Right lobe of liver (tissue), 6 donors: ENCODE results near the gene PCNX2. TPM values are rescaled to one million over a fixed set of nuclear protein-coding genes. Genes with fewer than 3 reads are reported as not detected.

Experiments used
- ATAC-seq, 4 donors: fragments of 200-7000 bp; cut with Tn5 transposase; one replicate each; pipeline ENCODE4 v1.9.1; 2020; ENCODE audit warnings: mild to moderate bottlenecking in 4 of 4, moderate library complexity in 4 of 4
- DNase-seq, 3 donors: peaks; one replicate each; pipeline ENCODE4 v3.0.0-alpha.2; 2020
- H3K27ac ChIP-seq, 3 donors: fragments of 200-600 bp; one replicate each; pipeline ENCODE4 v1.8.0; 2022
- H3K27me3 ChIP-seq, 2 donors: fragments of 200-600 bp; one replicate each; pipeline ENCODE4 v1.8.0; 2022
- H3K36me3 ChIP-seq, 4 donors: fragments of 200-600 bp; sonication (generic) in 1 of 4; one replicate each; pipeline versions ENCODE4 v1.5.1 to v1.8.0; 2017 to 2022; ENCODE audit warnings: control low read depth in 1 of 4
- H3K4me1 ChIP-seq, 4 donors: fragments of 200-600 bp; sonication (generic) in 1 of 4; one replicate each; pipeline versions ENCODE4 v1.5.1 to v1.8.0; 2017 to 2022; ENCODE audit warnings: control low read depth in 1 of 4
- H3K4me3 ChIP-seq, 3 donors: fragments of 200-600 bp; one replicate each; pipeline ENCODE4 v1.8.0; 2022
- H3K9me3 ChIP-seq, 4 donors: fragments of 200-600 bp; sonication (generic) in 1 of 4; one replicate each; pipeline versions ENCODE4 v1.5.1 to v1.8.0; 2017 to 2022; ENCODE audit warnings: control low read depth in 1 of 4
- POLR2A ChIP-seq: fragments of 450-650 bp; IDR thresholded peaks from one replicate; pipeline ENCODE4 v1.6.1; 2017; ENCODE audit warnings: antibody characterized with exemption, mild to moderate bottlenecking
- WGBS: methylation state at CpG from one replicate; pipeline ENCODE4 v1.1.6; 2018; ENCODE audit warnings: low coverage, low lambda C conversion rate; ENCODE audit not compliant: insufficient coverage; ENCODE audit errors: missing lambda C conversion rate; 5-methylcytosine and 5-hydroxymethylcytosine counted together
- intact Hi-C, 2 donors: fragments of 100-400 bp; cut with DNase I; formaldehyde crosslinking; loops; one replicate each; pipeline versions ENCODE4 v1.11.2 to v1.14.1; 2022
- total RNA-seq, 6 experiments: library from RNA; depleted of rRNA in 2 of 6; stranded (reverse); fragments of >200 nt in 2 of 6; fragmentation: NEBNext Ultra II Directional in 3 of 6; extraction: Animal tissue kit (Norgen Biotek cat#: 25700) in 3 of 6; gene quantifications; one replicate each; pipeline versions ENCODE4 v1.1.0 to v1.2.4, GENCODE V29; 2016 to 2023
- TF ChIP-seq, protein P1 (sequence below), 4 donors: fragments of 200-600 bp in 3 of 4; fragments of 450-650 bp in 1 of 4; IDR thresholded peaks; one replicate each; pipeline versions ENCODE4 v1.5.1 to v1.8.0; 2016 to 2022; ENCODE audit warnings: antibody characterized with exemption in 4 of 4, mild to moderate bottlenecking in 2 of 4
- donor health status: DM: no; HTN: yes; CAD: no.
- donor health status: DM: no; HTN: no; CAD: no.
- donor health status: DM: no; HTN: no; CAD: no.
- donor health status: DM: no; HTN: yes; CAD: no.
- donor health status: DM: no; HTN: yes; CAD: no.

Gene PCNX2
- total RNA-seq, 6 experiments from 2014 or later = 0.35 to 3.4 (median 0.82) TPM

DNA sequence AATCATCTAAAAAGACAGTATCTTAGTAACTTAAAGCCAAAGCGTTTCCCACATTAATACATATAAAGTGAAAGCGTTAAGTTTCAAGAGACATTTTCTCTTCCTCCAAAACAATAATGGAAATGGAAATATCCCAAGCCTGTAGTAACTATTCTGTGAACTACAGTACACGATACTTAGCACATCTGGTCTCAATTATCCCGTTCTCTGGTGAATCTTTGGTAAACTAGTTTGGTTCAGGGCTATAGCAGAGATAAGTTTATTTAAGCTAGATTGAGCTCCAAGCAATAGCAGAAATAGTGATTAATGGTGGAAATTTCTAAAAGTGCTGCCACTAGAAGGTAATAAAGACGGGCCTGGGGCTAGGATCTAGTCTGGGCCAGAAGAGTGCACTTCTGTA lies 55.2 kb downstream of the PCNX2 start:
- ATAC-seq (no peak), DNase-seq (no peak)
- Histone ChIP-seq H3K9me3 (no peaks in the 10 kb centered on the region), H3K4me1 (peaks cover 0 to 20% (median 0%) of the 10 kb centered on the region in 4 donors), H3K27me3 (no peaks in the 10 kb centered on the region), H3K27ac (no peak overlapping the region), H3K36me3 (no peaks in the 10 kb centered on the region), H3K4me3 (no peak overlapping the region)
- WGBS = 73% methylated on average over 5 of the region's 5 CpGs
- intact Hi-C loops = no loop called here
- no peak for TF ChIP-seq POLR2A
- TF ChIP-seq, protein P1, sequence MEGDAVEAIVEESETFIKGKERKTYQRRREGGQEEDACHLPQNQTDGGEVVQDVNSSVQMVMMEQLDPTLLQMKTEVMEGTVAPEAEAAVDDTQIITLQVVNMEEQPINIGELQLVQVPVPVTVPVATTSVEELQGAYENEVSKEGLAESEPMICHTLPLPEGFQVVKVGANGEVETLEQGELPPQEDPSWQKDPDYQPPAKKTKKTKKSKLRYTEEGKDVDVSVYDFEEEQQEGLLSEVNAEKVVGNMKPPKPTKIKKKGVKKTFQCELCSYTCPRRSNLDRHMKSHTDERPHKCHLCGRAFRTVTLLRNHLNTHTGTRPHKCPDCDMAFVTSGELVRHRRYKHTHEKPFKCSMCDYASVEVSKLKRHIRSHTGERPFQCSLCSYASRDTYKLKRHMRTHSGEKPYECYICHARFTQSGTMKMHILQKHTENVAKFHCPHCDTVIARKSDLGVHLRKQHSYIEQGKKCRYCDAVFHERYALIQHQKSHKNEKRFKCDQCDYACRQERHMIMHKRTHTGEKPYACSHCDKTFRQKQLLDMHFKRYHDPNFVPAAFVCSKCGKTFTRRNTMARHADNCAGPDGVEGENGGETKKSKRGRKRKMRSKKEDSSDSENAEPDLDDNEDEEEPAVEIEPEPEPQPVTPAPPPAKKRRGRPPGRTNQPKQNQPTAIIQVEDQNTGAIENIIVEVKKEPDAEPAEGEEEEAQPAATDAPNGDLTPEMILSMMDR (IDR thresholded peaks at IDR 0.05) = no peak

DNA sequence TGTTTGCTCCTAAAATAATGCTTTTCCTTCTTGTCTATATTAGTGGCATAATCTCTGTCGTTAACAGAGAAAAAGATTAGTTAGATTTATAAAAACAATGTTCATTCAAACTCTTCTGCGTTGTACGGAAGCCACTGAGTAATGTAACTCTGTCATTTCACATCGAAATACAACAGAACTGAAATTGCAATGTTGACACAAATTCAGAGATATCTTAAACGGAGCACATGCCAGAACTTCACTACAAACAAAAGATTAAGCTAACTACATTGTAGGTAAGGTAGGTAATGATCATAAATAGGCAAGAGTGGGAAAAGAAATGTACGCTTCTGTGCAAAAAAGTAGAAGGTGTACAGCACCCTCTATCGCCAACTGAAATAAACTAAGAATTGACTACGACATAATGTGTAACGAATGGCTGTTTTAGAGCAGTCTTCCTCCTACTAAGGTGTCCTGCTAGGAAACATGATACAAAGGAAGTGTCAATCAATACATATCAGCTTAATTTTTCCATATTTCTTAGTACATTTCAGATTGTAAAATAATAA lies 56.6 kb downstream of the PCNX2 start:
- intact Hi-C loops = no loop called here
- no peak for DNase-seq
- 74% methylated on average over 9 of the region's 9 CpGs for WGBS

DNA sequence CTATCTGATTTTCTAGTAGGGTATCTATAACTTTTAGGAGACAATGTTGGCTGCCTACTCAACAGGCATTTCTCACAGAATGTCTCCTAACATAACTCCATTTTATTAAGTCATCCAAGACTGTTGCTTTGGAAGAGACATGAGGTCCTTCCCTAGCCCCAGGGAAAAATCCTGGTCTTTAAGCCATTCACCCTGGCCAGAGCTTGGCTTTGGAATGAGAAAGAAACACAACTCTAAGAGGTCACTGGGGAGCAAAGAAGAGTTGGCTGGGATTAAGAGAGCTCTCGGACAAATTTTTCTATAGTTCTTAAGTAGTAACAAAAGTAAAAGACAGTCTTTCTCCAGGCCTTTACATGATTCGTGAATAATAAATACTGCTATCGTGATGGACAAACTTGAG lies 57.9 kb downstream of the PCNX2 start:
- H3K4me3 ChIP-seq = no peak overlapping the region
- DNase-seq (no peak), ATAC-seq (no peak)
- no peaks in the 10 kb centered on the region for H3K36me3 ChIP-seq
- intact Hi-C loops = no loop called here
- WGBS = 74% methylated on average over 3 of the region's 3 CpGs
- no peak for TF ChIP-seq POLR2A
- TF ChIP-seq, protein P1 (IDR thresholded peaks at IDR 0.05) = no peak
- H3K27me3 ChIP-seq = no peaks in the 10 kb centered on the region
- H3K4me1 ChIP-seq = peaks cover 0 to under 1% (median 0%) of the 10 kb centered on the region in 4 donors
- H3K9me3 ChIP-seq = no peaks in the 10 kb centered on the region
- no peak overlapping the region for H3K27ac ChIP-seq

More for the DNA sequence above, 56.6 kb downstream of the PCNX2 start:
- no peak for ATAC-seq
- Histone ChIP-seq H3K4me3 (no peak overlapping the region), H3K27me3 (no peaks in the 10 kb centered on the region), H3K27ac (no peak overlapping the region), H3K9me3 (no peaks in the 10 kb centered on the region), H3K4me1 (peaks cover 0 to 14% (median 0%) of the 10 kb centered on the region in 4 donors), H3K36me3 (no peaks in the 10 kb centered on the region)
- TF ChIP-seq POLR2A = no peak
- TF ChIP-seq, protein P1 (IDR thresholded peaks at IDR 0.05) = no peak

DNA sequence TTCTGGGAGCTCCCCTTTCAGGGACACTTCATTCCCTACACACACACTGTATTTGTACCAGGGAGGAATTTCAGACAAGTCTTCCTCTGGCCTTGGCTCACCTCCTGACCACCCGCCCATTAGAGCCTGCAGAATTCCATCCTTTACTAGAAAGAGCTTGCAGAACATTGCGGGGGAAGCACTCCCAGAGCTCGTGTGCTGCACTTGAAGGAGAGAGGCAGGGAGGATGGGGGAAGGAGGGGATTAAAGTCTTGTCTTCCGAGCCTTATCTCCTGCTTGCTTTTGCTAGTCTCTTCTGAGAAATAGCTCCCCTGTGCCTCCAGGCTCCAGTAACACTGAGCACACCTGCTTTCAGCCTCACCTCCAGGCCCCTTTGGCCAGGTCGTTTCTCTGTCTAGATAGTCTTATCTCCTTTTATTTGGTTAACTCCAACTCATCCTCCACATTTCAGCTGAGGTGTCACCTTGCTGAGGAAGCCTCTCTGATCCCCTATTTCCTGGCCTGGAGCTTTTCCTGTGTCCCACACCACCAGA lies 62.0 kb downstream of the PCNX2 start:
- WGBS = 31% methylated on average over 3 of the region's 5 CpGs

More for the DNA sequence above, 62.0 kb downstream of the PCNX2 start:
- Histone ChIP-seq H3K9me3 (no peaks in the 10 kb centered on the region), H3K4me1 (no peaks in the 10 kb centered on the region), H3K36me3 (no peaks in the 10 kb centered on the region), H3K4me3 (no peak overlapping the region), H3K27me3 (no peaks in the 10 kb centered on the region), H3K27ac (no peak overlapping the region)
- TF ChIP-seq POLR2A = no peak
- TF ChIP-seq, protein P1 (IDR thresholded peaks at IDR 0.05) = no peak
- intact Hi-C loops = no loop called here
- DNase-seq (no peak), ATAC-seq (no peak)
